GM19035 (cell line): ENCODE measurements around the gene THOC2.
"Not testable (repeated sequence)": the region's sequence is repeated elsewhere in the genome, so short reads cannot be mapped to it uniquely, and the experiment has no call there.

Experiments used
- ATAC-seq: cut with Tn5 transposase; IDR thresholded peaks from one replicate; pipeline ENCODE4 v1.9.1; 2021; ENCODE audit not compliant: unreplicated experiment

Gene THOC2

DNA sequence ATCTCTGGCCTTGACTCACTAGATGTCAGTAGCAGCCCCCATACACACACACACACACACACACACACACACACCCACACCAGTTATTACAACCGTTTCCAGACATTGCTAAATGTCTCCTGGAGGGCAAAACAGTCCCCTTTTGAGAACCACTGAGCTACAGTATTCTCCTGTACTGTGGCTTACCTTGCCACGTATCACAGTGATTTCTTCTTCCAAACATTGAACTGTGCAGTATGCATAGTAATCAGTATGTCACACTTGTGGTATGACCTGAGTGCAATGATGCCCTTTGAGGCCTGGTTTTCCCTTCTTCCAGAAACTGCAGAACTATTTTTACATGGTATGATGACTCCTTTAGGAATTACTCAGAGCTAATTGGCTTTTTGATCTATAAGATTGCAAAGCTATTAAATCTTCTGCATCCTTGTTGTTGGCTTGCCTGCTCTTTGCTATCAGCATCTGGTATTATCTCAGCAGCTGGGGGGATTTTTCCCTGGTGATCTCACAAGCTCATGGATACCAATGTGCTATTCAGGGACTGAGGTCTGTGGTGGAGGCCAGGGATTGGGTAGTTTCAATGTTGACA, 3.6 kb upstream of the THOC2 start:
- ATAC-seq = no peak

DNA sequence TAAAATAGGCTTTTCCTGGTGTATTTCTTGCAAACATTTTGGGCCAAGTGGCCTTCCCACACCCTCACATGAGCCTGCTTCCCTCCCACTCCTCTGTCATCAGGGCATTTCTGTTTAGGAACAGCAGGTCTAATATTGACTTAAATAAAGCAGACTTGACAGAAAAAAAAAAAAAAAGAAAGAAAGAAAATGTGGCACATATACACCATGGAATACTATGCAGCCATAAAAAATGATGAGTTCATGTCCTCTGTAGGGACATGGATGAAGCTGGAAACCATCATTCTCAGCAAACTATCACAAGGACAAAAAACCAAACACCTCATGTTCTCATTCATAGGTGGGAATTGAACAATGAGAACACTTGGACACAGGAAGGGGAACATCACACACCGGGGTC, 2.3 kb upstream of the THOC2 start:
- ATAC-seq = not testable (repeated sequence)

- not testable (repeated sequence) for ATAC-seq
These were observed 1.2 kb upstream of the THOC2 start for GRCh38 chrX:123734079-123734478.

- ATAC-seq = peak; percentile 32
These were observed 724 bp downstream of the THOC2 start for GRCh38 chrX:123731987-123732669.

DNA sequence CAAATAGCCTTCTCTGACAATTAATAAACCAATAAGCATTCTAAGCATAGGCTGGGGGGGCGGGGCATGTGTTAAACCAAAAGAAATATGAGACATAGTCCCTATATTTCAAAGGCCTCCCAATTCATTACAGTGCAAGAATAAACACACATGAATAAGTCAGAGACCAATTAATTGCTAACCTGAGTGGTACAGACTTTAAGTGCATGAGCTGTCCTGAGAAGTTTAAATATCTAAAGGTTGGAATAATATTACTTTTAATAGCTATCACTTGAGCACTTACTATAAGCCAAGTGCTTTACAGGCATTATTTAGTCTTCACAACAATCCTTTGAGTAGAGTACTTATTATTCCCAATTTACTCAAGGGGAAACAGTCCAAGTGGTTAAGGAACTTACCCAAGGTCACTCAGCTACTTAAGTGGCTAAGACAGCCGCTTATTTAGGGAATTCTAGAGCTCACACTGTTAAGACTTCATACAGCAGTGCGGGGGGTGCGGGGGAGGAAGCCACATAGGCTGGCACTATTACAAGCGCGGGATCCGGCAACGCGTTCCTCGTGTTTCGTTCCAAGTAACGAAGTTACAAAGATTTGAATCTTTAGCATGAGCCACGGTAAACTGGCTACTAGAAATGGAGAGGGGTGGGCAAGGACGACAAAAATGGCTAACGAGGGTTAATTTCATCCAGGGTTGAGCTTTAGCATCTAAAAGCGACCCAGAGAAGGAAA, 1.4 kb downstream of the THOC2 start:
- ATAC-seq = no peak

DNA sequence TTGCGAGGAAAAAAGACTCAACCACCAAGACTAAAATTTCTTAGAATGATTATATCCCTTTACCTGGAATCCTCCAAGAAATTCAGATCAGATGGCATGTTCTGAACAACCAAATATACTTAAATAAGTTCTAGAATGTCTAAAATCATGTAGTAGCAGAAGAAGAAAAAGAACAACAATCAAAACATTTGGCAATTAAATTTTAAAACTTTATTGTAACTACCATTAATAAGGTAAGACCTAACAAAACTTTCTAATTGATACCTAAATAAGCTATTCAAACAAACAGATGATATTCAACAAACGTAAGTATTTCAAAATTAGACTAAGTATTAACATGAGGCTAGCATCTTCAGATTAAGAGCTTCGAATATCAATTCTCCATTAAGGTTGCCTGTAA, 4.3 kb downstream of the THOC2 start:
- no peak for ATAC-seq

DNA sequence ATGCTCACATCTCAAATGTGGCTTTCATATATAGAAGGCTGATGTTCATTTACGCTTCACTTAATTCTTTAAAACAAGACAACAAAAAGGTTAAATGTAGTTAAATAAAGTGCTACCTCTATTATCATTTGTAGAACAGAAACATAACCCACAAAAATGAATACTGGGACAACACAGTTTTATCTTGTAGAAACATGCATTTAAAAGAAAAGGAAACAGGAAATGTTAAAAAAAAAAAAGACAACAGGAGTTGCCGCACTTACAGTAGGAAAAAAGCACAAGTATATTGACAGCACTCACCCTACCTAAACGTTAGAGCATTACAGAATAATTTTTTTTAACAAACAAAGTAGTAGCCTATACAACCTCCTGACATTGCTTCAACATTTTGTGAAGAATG, 4.8 kb downstream of the THOC2 start:
- ATAC-seq = no peak

GRCh38 chrX:123722193-123722592, 10.7 kb downstream of the THOC2 start:
- not testable (repeated sequence) for ATAC-seq

- no peak for ATAC-seq
These were observed 12.4 kb downstream of the THOC2 start for GRCh38 chrX:123720486-123720885.

DNA sequence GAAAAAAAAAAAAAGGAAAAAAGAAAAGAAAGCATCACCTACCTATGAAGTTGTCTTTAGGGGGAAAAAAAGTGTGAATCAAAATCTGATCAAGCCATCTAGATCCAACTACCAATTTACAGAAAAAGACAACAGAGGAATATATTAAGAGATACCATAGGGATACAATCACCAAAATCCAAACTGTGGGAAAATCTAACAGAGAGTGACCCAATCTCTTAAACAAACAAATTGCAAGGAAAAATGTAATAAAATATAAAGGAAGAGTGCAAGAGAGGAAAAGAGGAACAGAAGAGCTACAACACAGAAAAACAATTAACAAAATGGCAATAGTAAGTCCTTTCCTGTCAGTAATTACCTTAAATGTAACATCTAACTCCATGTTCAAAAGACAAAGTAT, 19.0 kb downstream of the THOC2 start:
- no peak for ATAC-seq

DNA sequence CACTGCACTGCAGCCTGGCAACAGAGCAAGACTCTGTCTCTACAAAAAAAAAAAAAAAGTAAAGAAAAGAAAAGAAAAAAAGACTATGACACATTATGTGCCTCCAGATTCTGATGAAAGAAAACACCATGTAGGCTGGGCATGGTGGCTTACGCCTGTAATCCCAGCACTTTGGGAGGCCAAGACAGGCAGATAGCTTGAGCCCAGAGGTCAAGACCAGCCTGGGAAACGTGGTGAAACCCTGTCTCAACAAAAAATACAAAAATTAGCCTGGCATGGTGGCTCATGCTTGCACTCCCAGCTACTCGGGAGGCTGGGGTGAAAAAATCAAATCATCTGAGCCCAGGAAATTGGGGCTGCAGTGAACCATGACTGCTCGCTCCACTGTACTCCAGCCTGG, 19.4 kb downstream of the THOC2 start:
- no peak for ATAC-seq

DNA sequence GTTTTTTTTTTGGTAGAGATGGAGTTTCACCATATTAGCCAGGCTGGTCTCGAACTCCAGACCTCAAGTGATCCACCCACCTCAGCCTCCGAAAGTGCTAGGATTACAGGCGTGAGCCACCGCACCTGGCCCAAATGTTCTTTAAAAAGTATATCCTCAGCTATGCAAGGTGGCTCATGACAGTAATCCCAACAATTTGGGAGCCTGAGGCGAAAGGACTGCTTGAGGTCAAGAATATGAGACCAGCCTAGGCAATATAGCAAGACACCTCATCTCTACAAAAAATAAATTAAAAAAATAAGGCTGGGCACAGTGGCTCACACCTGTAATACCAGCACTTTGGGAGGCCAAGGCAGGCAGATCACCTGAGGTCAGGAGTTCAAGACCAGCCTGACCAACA, 21.7 kb downstream of the THOC2 start:
- ATAC-seq = not testable (repeated sequence)

- ATAC-seq = no peak
These were observed 28.1 kb downstream of the THOC2 start for GRCh38 chrX:123704781-123705180.

DNA sequence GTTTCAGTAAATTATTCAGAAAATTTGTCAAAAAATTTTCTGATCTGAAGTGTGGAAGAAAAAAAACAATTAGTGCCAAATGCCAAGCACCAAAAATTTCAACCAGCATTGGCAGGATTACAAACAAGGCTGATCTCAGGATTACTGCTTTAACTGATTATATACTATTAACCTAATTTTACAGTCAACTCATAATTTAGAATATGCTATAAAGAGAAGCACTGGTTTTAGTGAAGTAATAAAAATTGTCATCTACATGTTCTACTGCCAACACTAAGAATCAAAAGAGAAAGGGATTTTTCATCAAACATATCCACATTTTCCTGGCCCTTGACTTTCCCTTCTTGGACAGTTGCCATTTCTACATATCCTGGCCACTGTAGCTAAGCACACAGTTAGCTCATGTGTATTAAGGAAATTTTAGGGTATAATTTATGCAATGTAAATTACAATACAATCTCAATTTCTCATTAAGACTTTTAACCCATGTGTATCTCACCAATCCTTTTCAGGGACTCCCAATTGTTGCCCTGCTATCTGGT, 33.8 kb downstream of the THOC2 start:
- ATAC-seq = no peak

GRCh38 chrX:123696334-123696733, 36.5 kb downstream of the THOC2 start:
- no peak for ATAC-seq

DNA sequence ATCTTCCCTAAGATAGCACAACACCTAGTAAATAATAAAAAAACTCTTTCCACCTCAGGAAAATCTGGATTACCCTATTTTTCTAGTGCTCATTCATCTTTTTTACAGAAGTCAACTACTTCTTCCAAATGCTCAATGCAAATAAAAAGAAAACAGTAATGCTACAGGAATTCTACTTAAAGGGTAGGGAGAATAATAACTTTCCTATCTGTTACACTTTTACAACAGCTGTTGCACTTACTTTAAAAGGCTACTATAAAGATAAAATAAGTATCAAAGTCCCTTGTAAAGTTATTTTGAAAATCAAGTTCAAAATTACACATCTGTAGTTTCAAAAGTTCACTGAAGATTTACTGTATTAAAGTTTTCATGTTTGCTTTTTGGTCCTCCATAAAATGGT, 37.6 kb downstream of the THOC2 start:
- no peak for ATAC-seq

DNA sequence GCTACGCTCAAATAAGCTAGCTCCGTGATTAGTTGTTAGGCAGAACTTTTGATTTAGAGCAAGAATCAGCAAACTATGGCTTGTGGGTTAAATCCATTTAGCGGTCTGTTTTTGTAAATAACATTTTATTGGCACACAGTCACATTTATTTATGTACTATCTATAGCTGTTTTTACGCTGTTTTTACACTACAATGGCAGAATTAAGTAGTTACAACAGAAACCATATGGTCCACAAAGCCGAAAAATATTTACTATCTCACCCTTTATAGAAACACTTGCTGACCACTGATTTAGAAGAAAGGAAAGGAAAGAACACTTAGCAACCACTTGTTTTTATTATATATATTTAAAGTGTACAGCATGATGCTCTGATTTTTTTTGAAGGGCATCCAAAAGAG, 41.1 kb downstream of the THOC2 start:
- no peak for ATAC-seq

- ATAC-seq = no peak
These were observed 44.3 kb downstream of the THOC2 start for GRCh38 chrX:123688524-123688923.

- ATAC-seq = no peak
These were observed 47.6 kb downstream of the THOC2 start for GRCh38 chrX:123685232-123685631.

DNA sequence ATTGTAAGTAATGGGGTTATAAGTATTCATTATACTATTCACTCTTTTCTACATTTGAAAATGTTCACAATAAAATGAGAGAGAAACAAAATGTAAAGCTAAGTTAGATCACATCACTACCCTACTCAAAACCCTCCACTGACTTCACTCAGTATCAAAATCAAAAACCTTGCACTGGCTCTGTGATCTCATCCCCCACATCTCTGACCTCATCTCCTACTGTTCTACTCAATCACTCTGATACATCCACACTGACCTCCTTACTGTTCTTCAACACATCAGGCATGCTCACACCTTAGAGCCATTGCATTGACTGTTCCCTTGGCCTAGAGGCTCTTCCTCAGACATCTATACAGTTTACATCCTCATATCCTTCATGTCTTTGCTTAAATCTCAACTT, 50.7 kb downstream of the THOC2 start:
- ATAC-seq = no peak

GRCh38 chrX:123679733-123680460, 53.0 kb downstream of the THOC2 start:
- not testable (repeated sequence) for ATAC-seq
